HEK293 (cell line): ENCODE results near the gene C6orf47.

Source experiments
- BCL11A ChIP-seq: fragments of 450-650 bp; formaldehyde crosslinking; IDR thresholded peaks from 2 replicates; pipeline ENCODE4 v1.5.1; 2016; ENCODE audit warnings: low read depth, missing biosample characterization, missing genetic modification characterization
- CTCF ChIP-seq: fragments of 450-650 bp; formaldehyde crosslinking; IDR thresholded peaks from 2 replicates; pipeline ENCODE4 v1.5.1; 2016; ENCODE audit warnings: missing biosample characterization, missing genetic modification characterization
- KLF10 ChIP-seq: fragments of 450-650 bp; IDR thresholded peaks from 2 replicates; pipeline ENCODE4 v1.5.1; 2018; ENCODE audit warnings: missing biosample characterization, mild to moderate bottlenecking, missing genetic modification characterization
- OSR2 ChIP-seq: fragments of 450-650 bp; formaldehyde crosslinking; IDR thresholded peaks from 2 replicates; pipeline ENCODE4 v1.5.1; 2016; ENCODE audit warnings: missing biosample characterization, missing genetic modification characterization
- REPIN1 ChIP-seq: fragments of 450-650 bp; formaldehyde crosslinking; IDR thresholded peaks from 2 replicates; pipeline ENCODE4 v1.5.1; 2017; ENCODE audit warnings: missing biosample characterization, missing genetic modification characterization, low read depth
- TSHZ1 ChIP-seq: fragments of 450-650 bp; formaldehyde crosslinking; IDR thresholded peaks from 2 replicates; pipeline ENCODE4 v1.5.1; 2016; ENCODE audit warnings: missing biosample characterization, missing genetic modification characterization, borderline replicate concordance
- YY1 ChIP-seq: fragments of 450-650 bp; formaldehyde crosslinking; IDR thresholded peaks from 2 replicates; pipeline ENCODE4 v1.5.1; 2018; ENCODE audit warnings: missing biosample characterization, missing genetic modification characterization
- ZBTB20 ChIP-seq: fragments of 450-650 bp; formaldehyde crosslinking; IDR thresholded peaks from 2 replicates; pipeline ENCODE4 v1.5.1; 2016; ENCODE audit warnings: missing biosample characterization, missing genetic modification characterization
- ZFP69B ChIP-seq: fragments of 450-650 bp; formaldehyde crosslinking; IDR thresholded peaks from 2 replicates; pipeline ENCODE4 v1.5.1; 2016; ENCODE audit warnings: missing biosample characterization, missing genetic modification characterization
- ZNF23 ChIP-seq: fragments of 450-650 bp; formaldehyde crosslinking; IDR thresholded peaks from 2 replicates; pipeline ENCODE4 v1.5.1; 2016; ENCODE audit warnings: missing biosample characterization, missing genetic modification characterization, borderline replicate concordance
- ZNF561 ChIP-seq: fragments of 450-650 bp; IDR thresholded peaks from 2 replicates; pipeline ENCODE4 v1.5.1; 2018; ENCODE audit warnings: missing biosample characterization, missing genetic modification characterization, borderline replicate concordance

GRCh38 chr6:31627690-31628287 lies 32.8 kb downstream of the C6orf47 start:
- no peak for TF ChIP-seq TSHZ1 (tag by site-specific recombination)
- no peak for TF ChIP-seq CTCF
- no peak for TF ChIP-seq YY1 (tag by site-specific recombination)
- no peak for TF ChIP-seq ZNF561
- TF ChIP-seq KLF10 (tag by site-specific recombination) = no peak
- TF ChIP-seq REPIN1 (tag by site-specific recombination) = no peak
- no peak for TF ChIP-seq BCL11A (tag by site-specific recombination)
- no peak for TF ChIP-seq OSR2 (tag by site-specific recombination)
- no peak for TF ChIP-seq ZNF23 (tag by site-specific recombination)
- TF ChIP-seq ZBTB20 (tag by site-specific recombination) = no peak
- no peak for TF ChIP-seq ZFP69B (tag by site-specific recombination)
